HG03439 (cell line): ENCODE data around the gene PRKCA.
"Not testable (repeated sequence)": the region's sequence is repeated elsewhere in the genome, so short reads cannot be mapped to it uniquely, and the experiment has no call there.

Experiments used
- ATAC-seq: cut with Tn5 transposase; IDR thresholded peaks from one replicate; pipeline ENCODE4 v1.9.1; 2021; ENCODE audit warnings: mild to moderate bottlenecking, moderate library complexity; ENCODE audit not compliant: unreplicated experiment

PRKCA gene

GRCh38 chr17:66349521-66350254 lies 47.3 kb downstream of the PRKCA start:
- ATAC-seq = no peak

GRCh38 chr17:66350576-66350975 lies 48.2 kb downstream of the PRKCA start:
- not testable (repeated sequence) for ATAC-seq

DNA sequence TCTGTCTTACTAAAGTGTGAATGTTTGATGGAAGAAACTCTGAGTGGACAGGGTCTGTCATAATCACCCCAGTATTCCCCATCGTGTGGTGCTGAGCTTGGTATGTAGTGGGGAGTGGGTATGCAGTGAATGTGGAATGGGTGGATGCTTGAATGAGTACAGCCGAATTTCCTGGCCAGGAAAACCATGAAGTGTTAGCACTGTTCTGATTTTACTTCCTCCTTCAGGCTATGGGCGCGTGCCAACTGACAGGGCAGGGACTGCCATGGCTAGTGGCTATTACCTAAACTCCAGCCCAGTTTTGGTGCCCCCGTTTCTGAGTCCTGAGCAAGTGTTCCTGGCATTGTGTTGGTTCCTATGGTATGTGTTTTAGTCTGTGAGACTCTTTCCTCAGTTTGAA lies 48.6 kb downstream of the PRKCA start:
- no peak for ATAC-seq

GRCh38 chr17:66351701-66352100 lies 49.3 kb downstream of the PRKCA start:
- no peak for ATAC-seq

DNA sequence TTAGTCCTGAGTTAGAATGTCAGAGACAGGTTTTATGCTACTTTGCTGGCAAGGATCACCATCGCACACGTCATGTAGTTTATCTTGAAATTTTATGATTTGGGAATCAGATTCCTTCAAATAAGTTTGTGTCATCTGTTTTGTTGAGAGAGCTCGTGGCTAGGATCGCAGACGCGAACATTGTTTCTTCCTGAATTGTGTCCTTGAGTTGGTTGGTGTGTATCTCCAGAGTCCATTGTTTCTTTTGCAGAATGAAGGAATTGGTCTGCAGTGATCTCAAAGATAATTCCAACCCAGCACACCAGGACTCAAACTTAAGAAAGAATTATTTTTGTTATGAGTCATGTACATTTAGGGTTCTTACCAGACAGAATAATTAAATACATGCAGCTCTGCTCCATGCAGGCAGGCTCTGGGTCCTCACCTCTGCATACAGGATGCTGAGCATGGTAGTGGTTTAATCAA lies 51.6 kb downstream of the PRKCA start:
- ATAC-seq = no peak

DNA sequence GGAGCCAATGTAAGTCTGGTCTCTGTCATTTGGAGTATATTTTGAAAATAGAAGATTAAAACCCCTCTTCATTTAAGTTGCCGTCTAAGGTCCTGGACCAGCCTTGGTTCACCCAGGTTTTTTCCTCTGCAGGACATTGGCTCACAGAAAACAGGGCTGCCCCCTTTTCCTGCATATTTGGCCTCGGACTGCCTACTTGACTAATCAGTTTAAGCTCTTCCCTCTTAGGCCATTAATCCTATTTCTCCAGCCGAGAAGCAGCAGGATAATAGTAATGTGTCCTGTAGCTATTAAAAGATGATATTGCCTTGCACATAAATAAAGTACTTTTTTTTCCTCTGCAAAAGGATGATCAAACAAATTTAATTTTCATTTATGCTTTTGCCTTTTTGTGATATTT lies 52.1 kb downstream of the PRKCA start:
- ATAC-seq = no peak

- no peak for ATAC-seq
These were observed 52.6 kb downstream of the PRKCA start for GRCh38 chr17:66354981-66355380.

DNA sequence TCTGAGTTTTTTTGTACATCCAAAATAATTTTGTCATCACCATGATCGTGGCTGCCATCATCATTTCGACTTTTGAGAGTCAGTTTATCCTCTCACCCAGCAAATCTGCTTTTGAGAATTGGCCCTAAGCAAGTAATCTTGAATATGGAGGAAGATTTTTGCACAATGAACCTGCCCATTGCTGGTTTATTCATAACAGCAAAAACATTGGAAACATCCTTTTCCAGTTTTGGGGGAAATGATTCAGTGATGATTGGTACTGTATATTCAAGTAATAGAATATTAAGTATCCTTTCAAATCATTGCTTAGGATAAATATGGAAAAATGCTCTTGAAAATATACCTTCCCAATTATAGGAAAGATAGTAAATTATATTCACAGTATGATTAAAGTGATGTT lies 53.1 kb downstream of the PRKCA start:
- no peak for ATAC-seq

- ATAC-seq = no peak
These were observed 54.6 kb downstream of the PRKCA start for GRCh38 chr17:66357037-66357436.

DNA sequence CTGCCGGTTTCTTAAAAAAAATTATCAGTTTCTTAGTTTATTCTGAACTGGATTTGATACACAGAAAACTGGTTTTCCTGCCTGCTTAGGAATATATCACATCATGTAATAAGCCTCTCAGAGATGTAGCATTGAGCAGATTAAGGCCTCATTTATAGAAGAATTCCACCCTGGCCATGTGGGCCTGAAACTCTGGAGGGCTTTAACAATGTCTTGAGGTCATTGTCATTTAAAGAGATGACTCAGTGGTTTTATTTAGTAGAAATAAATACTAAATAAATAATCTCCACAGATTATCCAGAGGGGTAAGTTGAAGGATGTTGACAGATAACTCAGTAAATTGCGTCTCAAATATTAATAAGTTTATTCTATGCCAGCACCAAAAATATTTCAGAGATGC lies 56.9 kb downstream of the PRKCA start:
- ATAC-seq = no peak

- ATAC-seq = not testable (repeated sequence)
These were observed 58.6 kb downstream of the PRKCA start for GRCh38 chr17:66360961-66361565.

- no peak for ATAC-seq
These were observed 62.1 kb downstream of the PRKCA start for GRCh38 chr17:66364508-66364907.

DNA sequence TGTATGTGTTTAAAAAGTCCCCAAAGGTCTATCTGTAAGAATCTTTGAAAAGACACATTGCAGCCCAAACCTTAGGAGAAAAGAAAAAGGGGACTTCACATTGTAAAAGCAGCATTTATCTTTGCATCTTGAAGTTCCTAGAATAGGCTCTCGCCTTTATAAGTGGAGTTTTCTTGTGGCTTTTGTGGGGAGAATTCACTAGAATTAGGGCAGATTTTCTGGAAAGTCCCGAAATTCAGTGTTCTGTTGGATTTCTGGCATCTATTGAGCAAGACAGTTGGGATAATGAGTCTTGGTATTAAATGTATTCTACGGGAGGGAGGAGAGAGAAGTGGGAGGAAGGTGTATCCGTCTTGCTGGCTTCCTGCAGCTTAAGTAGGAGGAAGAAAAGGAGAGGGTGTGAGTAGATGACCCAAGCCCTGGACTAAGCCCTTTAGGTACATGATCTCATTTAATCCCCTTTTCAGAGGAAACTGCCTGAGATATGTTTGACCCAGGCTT lies 62.6 kb downstream of the PRKCA start:
- ATAC-seq = no peak

- ATAC-seq = no peak
These were observed 63.5 kb downstream of the PRKCA start for GRCh38 chr17:66365903-66366302.

- ATAC-seq = no peak
These were observed 64.7 kb downstream of the PRKCA start for GRCh38 chr17:66367107-66367506.

GRCh38 chr17:66369830-66370229 lies 67.4 kb downstream of the PRKCA start:
- no peak for ATAC-seq

DNA sequence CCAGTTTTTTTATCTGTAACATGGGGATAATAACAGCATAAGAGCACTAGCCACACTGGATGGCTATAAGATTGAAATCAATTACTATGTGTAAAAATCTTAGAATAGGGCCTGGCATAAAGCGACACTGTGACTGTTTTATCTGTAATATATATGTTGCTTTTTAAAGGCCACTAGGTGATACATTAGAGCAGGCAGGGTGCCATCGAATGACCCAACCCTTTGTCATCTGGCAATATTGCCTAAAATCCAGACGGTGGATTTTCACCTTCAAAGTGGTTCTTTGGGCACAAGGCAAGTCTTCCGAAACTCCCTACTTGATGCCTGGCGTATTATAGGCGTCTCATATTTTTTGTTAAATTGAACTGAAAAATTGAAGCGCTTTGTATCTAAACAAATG lies 69.1 kb downstream of the PRKCA start:
- no peak for ATAC-seq

GRCh38 chr17:66372182-66372581 lies 69.8 kb downstream of the PRKCA start:
- ATAC-seq = no peak

- no peak for ATAC-seq
These were observed 70.7 kb downstream of the PRKCA start for GRCh38 chr17:66373079-66373478.

DNA sequence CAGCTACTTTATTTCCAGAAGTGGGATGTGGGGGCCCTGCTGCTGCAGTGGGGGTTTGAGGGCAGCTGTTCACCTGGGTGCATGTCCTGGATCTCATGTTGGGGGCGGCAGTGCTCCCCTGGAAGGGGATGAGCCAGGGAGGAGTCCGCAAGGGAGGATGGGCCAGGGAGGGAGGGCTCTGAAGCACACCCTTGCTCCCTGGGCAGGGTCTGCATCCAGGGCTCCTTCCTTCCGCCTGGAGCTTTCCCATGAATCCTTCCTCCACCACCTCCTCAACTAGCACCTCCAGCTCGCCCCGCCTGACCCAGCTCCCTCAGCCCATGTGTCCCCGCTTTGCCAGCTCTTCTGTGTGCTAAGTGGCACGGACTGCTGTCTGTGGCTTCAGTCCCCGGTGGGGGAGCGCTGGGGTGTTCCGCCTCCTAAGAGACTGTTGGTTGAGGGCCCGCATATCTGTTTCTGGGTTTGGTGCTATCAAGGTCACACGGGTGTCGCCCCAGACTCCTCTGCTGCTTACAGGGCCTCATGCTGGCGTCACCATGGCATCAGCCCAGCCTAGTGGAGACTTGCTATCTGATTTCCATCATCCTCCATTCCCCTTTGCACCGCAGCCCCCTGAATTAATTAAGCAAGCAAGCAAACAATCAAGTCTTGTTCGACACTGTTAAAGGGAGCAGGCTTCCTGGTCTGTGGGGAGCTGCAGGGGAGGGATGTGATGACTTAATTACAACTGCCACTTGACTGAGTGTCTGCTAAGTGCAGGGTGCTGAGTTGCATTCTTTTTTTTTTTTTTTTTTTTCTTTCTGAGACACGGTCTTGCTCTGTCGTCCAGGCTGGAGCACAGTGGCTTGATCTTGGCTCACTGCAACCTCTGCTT lies 71.8 kb downstream of the PRKCA start:
- no peak for ATAC-seq

DNA sequence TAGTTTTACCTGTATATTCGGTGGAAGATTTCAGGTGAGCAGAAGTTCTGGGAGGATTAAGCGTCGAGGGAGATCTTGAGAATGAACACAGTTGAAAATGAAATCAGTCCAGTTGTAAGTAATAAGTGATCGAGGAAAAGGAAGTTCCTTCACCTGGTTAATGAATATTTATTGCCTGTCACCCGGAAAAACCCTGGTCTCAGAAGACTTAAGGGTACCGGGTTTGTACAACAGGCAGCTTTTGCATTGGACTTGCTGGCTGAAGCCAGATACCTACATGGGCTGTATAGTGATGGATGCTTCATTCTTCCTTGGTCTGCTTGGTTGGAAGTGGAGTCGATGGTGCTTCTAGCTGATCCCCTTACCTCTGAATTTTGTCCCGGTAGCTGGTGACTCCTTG lies 72.7 kb downstream of the PRKCA start:
- no peak for ATAC-seq
